MG63 (cell line): ENCODE results near the gene OR6N2. TPM values are rescaled to one million over a fixed set of nuclear protein-coding genes. Genes with fewer than 3 reads are reported as not detected.

ENCODE experiments used
- DNase-seq: peaks from one replicate; pipeline ENCODE4 v3.0.0-alpha.2; 2020
- H3K27me3 ChIP-seq: fragments of 250-450 bp; sonication (Bioruptor Pico); 2 replicates; pipeline ENCODE4 v1.5.1; 2020; ENCODE audit warnings: mild to moderate bottlenecking, moderate library complexity
- H3K36me3 ChIP-seq: fragments of 250-450 bp; sonication (Bioruptor Pico); 2 replicates; pipeline ENCODE4 v1.5.1; 2020; ENCODE audit warnings: mild to moderate bottlenecking, moderate library complexity
- H3K4me3 ChIP-seq: fragments of 250-450 bp; sonication (Bioruptor Pico); 2 replicates; pipeline ENCODE4 v1.5.1; 2020; ENCODE audit warnings: mild to moderate bottlenecking, moderate library complexity
- H3K9me3 ChIP-seq: fragments of 250-450 bp; sonication (Bioruptor Pico); 2 replicates; pipeline ENCODE4 v1.5.1; 2020; ENCODE audit warnings: mild to moderate bottlenecking, moderate library complexity
- total RNA-seq: library from RNA; depleted of rRNA; stranded (reverse); fragments of >200 nt; shearing (Covaris generic); gene quantifications from 2 replicates; pipeline ENCODE4 v1.2.3, GENCODE V29; 2014; ENCODE audit warnings: low replicate concordance; rRNA removed

The OR6N2 gene
- total RNA-seq, 1 experiment from 2014 or later = not detected

- no peaks in the 10 kb centered on the region for H3K36me3 ChIP-seq
- H3K9me3 ChIP-seq = no peaks in the 10 kb centered on the region
- DNase-seq = no peak
- no peak overlapping the region for H3K4me3 ChIP-seq
- peaks cover 3% of the 10 kb centered on the region; the same call in 1 of the 2 replicates for H3K27me3 ChIP-seq
These were observed 18.7 kb upstream of the OR6N2 start for GRCh38 chr1:158799689-158800088.

GRCh38 chr1:158798531-158798930, 17.5 kb upstream of the OR6N2 start:
- no peaks in the 10 kb centered on the region for H3K9me3 ChIP-seq
- DNase-seq = no peak
- H3K36me3 ChIP-seq = no peaks in the 10 kb centered on the region
- no peak overlapping the region for H3K4me3 ChIP-seq
- H3K27me3 ChIP-seq = peaks cover 3% of the 10 kb centered on the region; the same call in 1 of the 2 replicates

- Histone ChIP-seq H3K36me3 (no peaks in the 10 kb centered on the region), H3K4me3 (no peak overlapping the region), H3K9me3 (no peaks in the 10 kb centered on the region), H3K27me3 (no peaks in the 10 kb centered on the region; the same call in 1 of the 2 replicates)
- DNase-seq = no peak
These were observed 13.2 kb upstream of the OR6N2 start for GRCh38 chr1:158794247-158794646.

- no peak for DNase-seq
- Histone ChIP-seq H3K9me3 (no peaks in the 10 kb centered on the region), H3K27me3 (no peaks in the 10 kb centered on the region), H3K4me3 (no peak overlapping the region), H3K36me3 (no peaks in the 10 kb centered on the region)
These were observed 12.6 kb upstream of the OR6N2 start for GRCh38 chr1:158793604-158794003.

DNA sequence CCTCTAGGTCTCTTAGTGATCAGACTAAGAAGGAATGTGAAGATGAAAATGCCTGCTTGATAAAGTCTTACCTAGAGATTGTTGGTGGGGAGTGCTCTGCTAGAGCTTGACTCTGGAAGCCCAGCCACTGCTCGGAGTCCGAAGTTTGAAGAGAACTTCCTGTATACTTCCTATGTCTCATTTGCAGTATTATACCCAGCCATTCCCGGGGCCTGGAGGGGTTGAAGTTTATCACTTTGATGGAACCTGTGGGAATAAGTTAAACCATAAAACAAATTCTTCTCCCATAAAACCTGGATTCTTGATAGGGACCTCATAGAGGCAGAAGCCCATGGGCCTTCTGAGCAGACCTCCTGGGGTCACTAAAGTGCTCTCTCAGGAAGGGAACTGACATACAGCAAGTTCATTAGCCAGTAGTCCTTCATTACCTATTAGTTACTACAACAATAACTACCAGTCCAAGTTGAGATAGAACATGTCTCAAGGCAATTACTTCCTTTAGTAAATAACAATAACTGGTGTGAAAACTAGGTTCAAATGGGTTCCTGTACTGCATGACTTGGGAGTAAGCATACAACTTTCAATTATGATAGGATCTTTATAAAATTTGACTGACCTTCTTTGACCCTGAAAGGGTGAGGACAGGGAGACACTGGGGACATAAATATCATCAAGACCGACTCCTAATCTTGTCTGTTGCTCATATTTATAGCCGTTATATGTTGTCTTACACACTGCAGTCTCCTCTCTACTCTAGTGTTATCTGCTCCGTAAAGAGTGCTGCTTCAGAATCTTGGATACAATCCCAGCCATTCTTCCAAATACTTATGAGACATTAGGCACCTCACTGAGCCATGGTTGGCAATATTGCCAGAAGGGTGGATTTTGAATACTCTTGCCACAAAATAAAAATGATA, 8.8 kb downstream of the OR6N2 start, which contains the start of gene OR6N1:
Gene OR6N1 (minus strand): TSS at position 246 of the 917 bp plus-strand sequence. CDS start 5,513 bp downstream, outside the sequence.
- no peak for DNase-seq
- no peak within 1 kb of the TSS for H3K4me3 ChIP-seq
- no peaks in the 10 kb centered on the region for H3K9me3 ChIP-seq
- no peaks in the 10 kb centered on the region for H3K36me3 ChIP-seq
- peaks cover 3% of the 10 kb centered on the region; the same call in 1 of the 2 replicates for H3K27me3 ChIP-seq

- Histone ChIP-seq H3K9me3 (no peaks in the 10 kb centered on the region), H3K27me3 (no peaks in the 10 kb centered on the region; the same call in 1 of the 2 replicates), H3K36me3 (no peaks in the 10 kb centered on the region), H3K4me3 (no peak within 1 kb of the TSS)
- DNase-seq = no peak
These were observed 26.6 kb downstream of the OR6N2 start, which contains the start of gene OR6K6 for GRCh38 chr1:158754420-158754819. Gene OR6K6 (plus strand): TSS chr1:158754720. CDS start chr1:158754888, 168 bp downstream.

DNA sequence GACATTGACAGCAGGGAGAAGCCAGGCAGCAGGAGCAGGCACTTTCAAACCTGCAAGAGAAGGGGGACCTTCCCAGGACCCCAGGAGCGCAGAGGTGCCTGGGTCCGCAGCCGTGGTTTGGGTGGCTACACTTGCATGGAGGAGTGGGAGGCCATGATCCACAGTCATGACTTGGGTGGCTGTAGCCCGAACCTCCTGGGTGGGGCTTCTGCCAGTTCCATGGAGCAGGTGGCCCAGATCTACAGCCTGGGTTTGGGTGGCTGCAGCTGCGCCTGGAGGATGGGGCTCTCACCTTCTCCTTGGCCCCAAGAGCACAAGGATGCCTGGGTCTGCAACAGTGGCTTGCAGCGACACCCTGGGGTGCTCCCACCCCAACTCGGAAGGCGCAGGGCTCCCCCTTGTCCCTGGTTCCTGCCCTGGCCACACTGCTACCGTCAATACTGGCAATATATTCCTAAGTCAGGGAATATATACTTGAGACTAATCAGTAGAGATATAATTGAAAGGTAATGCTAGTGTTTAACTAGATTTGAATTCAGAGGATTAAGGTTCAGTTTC, 28.8 kb downstream of the OR6N2 start:
- Histone ChIP-seq H3K4me3 (no peak overlapping the region), H3K27me3 (no peaks in the 10 kb centered on the region; the same call in 1 of the 2 replicates), H3K36me3 (no peaks in the 10 kb centered on the region), H3K9me3 (no peaks in the 10 kb centered on the region)
- DNase-seq = no peak

GRCh38 chr1:158735848-158736247, 45.2 kb downstream of the OR6N2 start:
- no peak for DNase-seq
- H3K4me3 ChIP-seq = no peak overlapping the region
- no peaks in the 10 kb centered on the region for H3K9me3 ChIP-seq
- H3K27me3 ChIP-seq = 0 out of 2 replicates have a peak, but pooled peaks cover 2% of the 10 kb centered on the region
- H3K36me3 ChIP-seq = no peaks in the 10 kb centered on the region

DNA sequence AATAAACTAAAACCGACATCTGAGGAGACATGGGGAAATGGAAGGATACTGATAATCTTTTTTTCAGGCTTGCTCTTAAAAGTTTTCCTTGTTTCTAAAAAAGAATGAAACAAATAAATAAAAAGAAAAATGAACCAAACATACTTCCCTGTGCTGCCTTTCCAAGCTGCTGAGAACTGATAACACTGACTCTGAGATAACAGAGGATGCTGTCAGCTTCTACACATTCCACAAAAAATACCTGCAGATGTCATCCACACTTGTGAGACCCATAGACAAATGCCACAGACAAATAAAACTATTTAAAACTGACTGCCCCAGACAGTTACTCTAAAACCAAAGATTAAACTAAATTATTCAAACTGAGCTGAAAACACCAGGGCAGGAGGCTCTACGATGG, 48.5 kb downstream of the OR6N2 start:
- Histone ChIP-seq H3K9me3 (no peaks in the 10 kb centered on the region), H3K4me3 (no peak overlapping the region), H3K36me3 (no peaks in the 10 kb centered on the region), H3K27me3 (peaks cover 3% of the 10 kb centered on the region; the same call in 1 of the 2 replicates)
- DNase-seq = no peak

- Histone ChIP-seq H3K27me3 (peaks cover 3% of the 10 kb centered on the region; the same call in 1 of the 2 replicates), H3K36me3 (no peaks in the 10 kb centered on the region), H3K4me3 (no peak overlapping the region), H3K9me3 (no peaks in the 10 kb centered on the region)
- DNase-seq = no peak
These were observed 49.3 kb downstream of the OR6N2 start for GRCh38 chr1:158731707-158732106.

DNA sequence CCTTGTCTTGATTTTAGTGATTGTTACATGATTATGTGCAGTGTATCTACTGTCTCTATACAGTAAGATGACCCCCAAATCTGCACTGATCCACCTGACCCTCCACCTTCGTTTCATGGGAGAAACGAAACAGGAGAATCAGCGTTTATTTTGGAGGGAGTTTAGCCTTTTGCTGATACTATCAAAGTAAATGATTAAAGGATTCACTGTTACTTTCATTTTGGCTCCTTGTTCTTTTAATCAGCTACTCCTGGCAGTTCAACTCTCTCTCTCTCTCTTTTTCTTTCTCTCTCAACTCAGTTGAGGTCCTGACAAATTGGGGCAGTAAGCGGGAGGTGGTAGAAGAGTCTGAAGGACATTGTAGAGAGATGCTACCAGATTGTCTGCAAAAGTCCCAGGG, 50.6 kb downstream of the OR6N2 start:
- Histone ChIP-seq H3K27me3 (peaks cover 8% of the 10 kb centered on the region), H3K9me3 (no peaks in the 10 kb centered on the region), H3K36me3 (no peaks in the 10 kb centered on the region), H3K4me3 (no peak overlapping the region)
- DNase-seq = no peak

DNA sequence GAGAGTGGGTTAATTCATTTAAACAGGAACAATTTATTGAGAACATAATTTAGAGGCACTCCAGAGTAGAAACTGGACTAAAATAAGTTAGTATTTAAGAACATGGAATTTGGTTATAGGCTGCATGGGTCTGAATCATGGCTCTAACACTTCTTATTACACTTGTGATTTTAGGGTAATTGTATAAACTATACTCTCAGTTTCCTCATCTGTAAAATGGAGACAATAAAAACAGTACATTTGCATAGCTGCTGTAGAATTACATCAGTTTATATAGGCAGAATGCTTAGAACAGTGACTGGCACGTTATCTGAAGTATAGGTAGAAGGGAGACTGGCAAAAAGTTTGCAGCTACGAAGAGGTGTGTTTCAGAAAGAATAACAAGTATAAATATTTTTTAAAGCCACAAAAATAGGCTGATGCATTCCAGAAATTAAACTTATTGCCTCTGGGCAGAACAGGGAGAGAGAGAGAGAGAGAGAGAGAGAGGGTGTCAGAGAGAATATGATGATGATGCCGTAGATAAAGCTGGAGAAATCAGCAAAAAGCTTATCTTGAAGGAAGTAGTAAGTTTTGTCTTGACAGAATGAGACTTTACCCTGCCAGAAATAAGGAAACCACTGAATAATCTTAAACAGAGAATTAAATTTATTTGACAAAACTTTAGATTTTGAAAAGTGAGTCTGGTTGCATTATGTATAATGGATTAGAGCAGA, 52.3 kb downstream of the OR6N2 start:
- H3K9me3 ChIP-seq = no peaks in the 10 kb centered on the region
- H3K4me3 ChIP-seq = no peak overlapping the region
- peaks cover 13% of the 10 kb centered on the region for H3K27me3 ChIP-seq
- H3K36me3 ChIP-seq = no peaks in the 10 kb centered on the region
- no peak for DNase-seq

GRCh38 chr1:158724442-158724841, 56.6 kb downstream of the OR6N2 start:
- Histone ChIP-seq H3K4me3 (no peak overlapping the region), H3K27me3 (peaks cover 13% of the 10 kb centered on the region), H3K9me3 (no peaks in the 10 kb centered on the region), H3K36me3 (no peaks in the 10 kb centered on the region)
- DNase-seq = no peak

Other genes with a start within 250 kb of the OR6N2 start
- not detected in 2 replicates for gene OR6Y1, start 226.8 kb downstream of the OR6N2 start, total RNA-seq
- gene OR6P1, start 210.6 kb downstream of the OR6N2 start, total RNA-seq = not detected in 2 replicates
- gene OR10X1, start 201.3 kb downstream of the OR6N2 start, total RNA-seq = not detected in 2 replicates
- gene OR10Z1, start 175.9 kb downstream of the OR6N2 start, total RNA-seq = not detected in 2 replicates
- gene SPTA1, start 94.5 kb downstream of the OR6N2 start, total RNA-seq = not detected in 2 replicates
- gene OR6K2, start 80.6 kb downstream of the OR6N2 start, total RNA-seq = not detected in 2 replicates
- gene OR6K3, start 60.5 kb downstream of the OR6N2 start, total RNA-seq = not detected in 2 replicates
- gene OR6K6, start 26.5 kb downstream of the OR6N2 start, total RNA-seq = not detected in 2 replicates
- not detected in 2 replicates for gene OR6N1, start 9.0 kb downstream of the OR6N2 start, total RNA-seq
- gene MNDA, start 50.1 kb upstream of the OR6N2 start, total RNA-seq = not detected in 2 replicates
- gene PYHIN1, start 150.3 kb upstream of the OR6N2 start, total RNA-seq = not detected in 2 replicates
- 33.8 and 35.7 TPM in 2 replicates for gene IFI16, start 228.7 kb upstream of the OR6N2 start, total RNA-seq